Activated CD4-positive, alpha-beta T cell treated with anti-CD3 and anti-CD28 coated beads, Interleukin-2, Interleukin-6, amounts not matched to agents 100 ng/mL and 50 ng/mL, durations not matched to agents 16 hours and 8 hours (primary cell): Measurements from ENCODE around the gene THOC6.

Experiments
- DNase-seq: peaks from one replicate; pipeline ENCODE4 v3.0.0-alpha.2; 2020

Gene THOC6

DNA sequence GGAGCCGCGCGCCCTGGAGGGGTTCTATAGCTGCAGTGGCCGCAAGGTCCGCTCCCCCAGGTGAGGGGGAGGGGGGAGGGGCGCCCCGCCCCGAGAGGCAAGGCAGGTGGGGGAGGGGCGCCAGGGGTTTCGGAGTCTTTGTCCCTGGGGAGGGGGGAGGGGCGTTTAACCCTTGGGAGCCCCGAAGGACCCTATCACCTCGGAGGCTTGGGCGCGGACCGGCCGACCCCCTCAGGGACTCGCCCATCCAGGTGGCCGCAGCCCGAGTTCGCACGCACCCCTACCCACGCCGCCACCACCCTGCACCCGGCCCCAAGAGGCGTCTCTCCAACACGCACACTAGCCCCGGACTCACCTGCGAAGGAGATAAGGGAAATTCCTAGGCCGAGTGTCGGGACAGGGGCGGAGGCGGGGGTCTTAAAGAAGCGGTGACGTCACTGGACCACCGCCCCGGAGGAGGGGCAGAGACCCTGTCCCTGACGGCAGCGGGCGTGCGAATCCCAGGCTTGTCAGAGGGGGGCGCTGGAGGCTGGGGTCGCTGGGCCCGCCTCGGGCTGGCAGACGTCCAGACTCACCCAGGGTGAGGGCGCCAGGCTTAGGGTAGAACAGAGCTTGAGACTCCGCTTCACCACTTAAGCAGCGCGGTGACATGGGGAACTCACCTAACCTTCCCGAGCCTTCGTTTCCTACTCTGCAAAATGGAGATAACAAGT, 5.9 kb upstream of the THOC6 start, which contains the start of gene CLDN6:
TSS of gene CLDN6 (minus strand) at position 390 of the 713 bp plus-strand sequence. CDS start 2,162 bp downstream, outside the sequence.
- DNase-seq = peak; percentile 38

DNA sequence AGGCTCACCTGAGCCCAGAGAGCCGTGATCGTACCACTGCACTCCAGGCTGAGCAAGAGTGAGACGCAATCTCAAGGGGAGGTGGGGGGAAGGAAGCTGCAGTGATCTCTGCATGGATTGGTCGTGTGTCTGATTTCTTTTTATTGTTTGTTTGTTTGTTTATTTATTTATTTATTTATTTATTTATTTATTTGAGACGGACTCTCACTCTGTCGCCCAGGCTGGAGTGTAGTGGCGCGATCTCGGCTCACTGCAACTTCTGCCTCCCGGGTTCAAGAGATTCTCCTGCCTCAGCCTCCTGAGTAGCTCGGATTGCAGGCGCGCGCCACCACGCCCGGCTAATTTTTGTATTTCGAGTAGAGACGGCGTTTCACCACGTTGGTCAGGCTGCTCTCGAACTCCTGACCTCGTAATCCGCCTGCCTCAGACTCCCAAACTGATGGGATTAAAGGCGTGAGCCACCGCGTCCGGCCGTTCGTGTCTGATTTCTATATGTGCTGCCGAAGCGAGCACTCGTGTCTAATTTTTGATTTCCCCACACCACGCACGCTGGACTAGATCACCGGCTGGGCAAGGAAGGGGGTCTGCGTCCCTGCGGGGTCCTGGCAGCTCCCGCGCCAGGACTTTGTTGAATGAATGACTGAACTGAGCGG, 4.1 kb upstream of the THOC6 start:
- no peak for DNase-seq

DNA sequence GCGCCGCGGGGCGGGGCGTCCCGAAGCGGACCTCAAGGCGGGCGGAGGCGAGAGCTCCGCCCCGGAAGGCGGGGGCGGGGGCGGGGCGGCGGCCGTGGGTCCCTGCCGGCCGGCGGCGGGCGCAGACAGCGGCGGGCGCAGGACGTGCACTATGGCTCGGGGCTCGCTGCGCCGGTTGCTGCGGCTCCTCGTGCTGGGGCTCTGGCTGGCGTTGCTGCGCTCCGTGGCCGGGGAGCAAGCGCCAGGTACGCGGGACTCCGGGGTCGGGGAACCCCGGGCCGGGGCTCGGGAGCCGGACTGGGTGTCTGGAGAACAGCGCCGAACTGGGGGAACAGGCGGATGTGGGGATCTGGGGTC, 3.6 kb upstream of the THOC6 start, which contains the start of gene TNFRSF12A:
TSS of gene TNFRSF12A (plus strand) at position 122 of the 357 bp plus-strand sequence. CDS start at position 152, 30 bp downstream.
- peak; percentile 86 for DNase-seq

DNA sequence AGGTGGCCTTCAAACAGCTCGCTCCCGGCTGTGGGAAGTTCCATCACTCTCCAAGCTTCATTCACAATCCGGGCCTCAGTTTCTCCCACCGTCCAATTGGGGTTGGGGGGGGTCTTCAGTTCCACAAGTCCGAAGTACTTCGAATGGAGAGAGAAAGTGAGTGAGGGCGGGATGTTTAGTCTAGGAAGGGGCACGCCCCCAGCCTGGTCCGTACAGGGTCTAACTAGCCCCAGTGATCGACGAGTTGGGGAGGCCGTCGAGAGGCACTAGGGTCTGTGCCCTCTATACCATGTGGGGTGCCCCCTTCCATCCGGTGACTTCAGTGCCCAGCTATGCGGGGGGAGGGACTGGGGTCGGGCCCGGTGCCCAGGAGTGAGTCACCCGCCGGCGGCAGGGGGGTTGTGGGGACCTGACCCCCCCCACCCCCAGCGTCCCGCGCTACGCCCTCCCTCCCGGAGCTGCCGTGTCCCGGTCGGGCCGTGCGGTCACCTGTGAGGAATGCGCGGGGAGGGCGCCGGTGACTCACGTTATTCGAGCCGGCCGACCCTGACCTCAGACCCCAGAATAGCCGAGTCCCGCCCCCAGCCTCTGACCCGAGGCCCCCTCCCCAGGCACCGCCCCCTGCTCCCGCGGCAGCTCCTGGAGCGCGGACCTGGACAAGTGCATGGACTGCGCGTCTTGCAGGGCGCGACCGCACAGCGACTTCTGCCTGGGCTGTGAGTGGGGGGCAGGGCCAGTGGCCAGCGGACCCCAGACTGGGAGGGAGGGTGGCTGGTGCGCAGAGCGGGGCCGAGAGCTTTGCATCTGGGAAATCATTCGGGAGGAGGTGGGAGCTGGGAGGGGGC, 3.0 kb upstream of the THOC6 start:
- peak; percentile 38 for DNase-seq

DNA sequence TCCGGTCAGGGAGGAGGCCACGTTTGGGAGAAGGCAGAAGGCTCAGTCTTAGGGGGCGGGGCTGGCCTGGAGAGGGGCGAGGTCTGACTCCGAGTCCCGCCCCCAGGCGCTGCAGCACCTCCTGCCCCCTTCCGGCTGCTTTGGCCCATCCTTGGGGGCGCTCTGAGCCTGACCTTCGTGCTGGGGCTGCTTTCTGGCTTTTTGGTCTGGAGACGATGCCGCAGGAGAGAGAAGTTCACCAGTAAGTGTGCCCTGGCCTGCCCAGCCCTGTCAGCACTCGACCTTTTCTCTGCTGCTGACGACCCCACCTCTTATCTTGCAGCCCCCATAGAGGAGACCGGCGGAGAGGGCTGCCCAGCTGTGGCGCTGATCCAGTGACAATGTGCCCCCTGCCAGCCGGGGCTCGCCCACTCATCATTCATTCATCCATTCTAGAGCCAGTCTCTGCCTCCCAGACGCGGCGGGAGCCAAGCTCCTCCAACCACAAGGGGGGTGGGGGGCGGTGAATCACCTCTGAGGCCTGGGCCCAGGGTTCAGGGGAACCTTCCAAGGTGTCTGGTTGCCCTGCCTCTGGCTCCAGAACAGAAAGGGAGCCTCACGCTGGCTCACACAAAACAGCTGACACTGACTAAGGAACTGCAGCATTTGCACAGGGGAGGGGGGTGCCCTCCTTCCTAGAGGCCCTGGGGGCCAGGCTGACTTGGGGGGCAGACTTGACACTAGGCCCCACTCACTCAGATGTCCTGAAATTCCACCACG, 2.2 kb upstream of the THOC6 start:
- DNase-seq = peak; percentile 81

DNA sequence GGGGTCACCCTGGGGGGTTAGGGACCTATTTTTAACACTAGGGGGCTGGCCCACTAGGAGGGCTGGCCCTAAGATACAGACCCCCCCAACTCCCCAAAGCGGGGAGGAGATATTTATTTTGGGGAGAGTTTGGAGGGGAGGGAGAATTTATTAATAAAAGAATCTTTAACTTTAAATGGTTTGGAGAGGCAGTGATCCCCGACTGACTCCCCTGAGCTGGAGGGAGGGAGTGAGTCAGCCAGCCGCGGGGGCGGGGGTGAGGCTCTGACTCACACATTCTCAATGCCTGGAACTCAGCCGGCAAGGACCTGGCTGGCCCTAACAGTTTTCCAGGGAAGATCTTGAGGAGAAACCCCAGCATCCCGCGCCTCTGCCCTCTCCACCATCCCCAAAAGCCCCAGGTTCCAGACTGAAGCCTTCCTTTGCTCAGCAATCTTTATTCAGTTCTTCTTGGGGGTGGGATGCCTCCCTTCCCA, 1.6 kb upstream of the THOC6 start:
- peak; percentile 89 for DNase-seq

DNA sequence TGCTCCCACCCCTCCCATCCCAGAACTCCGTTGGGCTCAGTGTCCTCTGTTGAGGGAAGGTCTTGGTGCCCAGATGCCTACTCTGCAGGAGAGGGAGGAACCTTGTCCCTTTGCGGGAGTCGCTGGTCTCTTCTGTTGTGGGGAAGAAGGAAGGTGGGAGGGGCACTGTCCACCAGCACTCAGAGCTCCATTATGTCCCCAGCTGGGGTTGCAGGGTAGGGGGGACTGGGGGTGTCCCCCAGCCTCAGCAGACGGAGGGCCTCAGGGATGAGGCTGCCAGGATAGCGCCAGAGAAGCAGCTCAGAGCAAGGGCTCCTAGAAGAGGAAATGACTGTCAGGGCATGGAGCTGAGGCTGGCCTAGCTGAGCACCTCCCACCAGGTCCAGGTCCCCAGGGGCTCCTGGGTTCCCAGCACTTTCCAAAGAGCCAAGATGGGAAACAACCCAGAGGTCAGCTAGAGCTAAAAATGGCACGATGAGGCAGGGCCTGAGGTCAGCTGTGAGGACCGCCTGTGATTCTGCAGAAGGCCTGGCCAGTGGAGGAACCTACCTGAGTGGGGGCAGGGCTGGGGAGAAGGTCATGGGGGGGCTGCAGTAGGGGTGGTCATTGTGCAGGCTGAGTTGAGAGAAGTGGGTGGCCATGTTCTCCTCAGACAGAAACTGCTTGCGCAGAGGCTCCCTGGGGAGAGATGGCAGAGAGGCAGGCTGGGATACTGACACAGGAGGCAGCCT, 986 bp upstream of the THOC6 start:
- peak; percentile 33 for DNase-seq

DNA sequence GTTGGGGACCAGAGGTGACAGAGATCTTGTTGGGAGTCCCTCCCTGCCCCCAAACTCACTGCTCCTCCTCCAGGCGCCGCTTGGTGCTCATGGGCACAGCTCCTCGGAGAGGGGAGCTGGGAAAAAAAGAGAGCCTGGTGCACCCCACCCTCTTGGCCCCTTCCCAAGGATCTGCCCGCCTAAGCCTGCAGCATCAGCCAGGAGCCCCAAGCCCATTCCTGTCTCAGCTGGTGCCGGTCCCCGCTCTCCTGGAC, 493 bp upstream of the THOC6 start:
- peak; percentile 38 for DNase-seq

DNA sequence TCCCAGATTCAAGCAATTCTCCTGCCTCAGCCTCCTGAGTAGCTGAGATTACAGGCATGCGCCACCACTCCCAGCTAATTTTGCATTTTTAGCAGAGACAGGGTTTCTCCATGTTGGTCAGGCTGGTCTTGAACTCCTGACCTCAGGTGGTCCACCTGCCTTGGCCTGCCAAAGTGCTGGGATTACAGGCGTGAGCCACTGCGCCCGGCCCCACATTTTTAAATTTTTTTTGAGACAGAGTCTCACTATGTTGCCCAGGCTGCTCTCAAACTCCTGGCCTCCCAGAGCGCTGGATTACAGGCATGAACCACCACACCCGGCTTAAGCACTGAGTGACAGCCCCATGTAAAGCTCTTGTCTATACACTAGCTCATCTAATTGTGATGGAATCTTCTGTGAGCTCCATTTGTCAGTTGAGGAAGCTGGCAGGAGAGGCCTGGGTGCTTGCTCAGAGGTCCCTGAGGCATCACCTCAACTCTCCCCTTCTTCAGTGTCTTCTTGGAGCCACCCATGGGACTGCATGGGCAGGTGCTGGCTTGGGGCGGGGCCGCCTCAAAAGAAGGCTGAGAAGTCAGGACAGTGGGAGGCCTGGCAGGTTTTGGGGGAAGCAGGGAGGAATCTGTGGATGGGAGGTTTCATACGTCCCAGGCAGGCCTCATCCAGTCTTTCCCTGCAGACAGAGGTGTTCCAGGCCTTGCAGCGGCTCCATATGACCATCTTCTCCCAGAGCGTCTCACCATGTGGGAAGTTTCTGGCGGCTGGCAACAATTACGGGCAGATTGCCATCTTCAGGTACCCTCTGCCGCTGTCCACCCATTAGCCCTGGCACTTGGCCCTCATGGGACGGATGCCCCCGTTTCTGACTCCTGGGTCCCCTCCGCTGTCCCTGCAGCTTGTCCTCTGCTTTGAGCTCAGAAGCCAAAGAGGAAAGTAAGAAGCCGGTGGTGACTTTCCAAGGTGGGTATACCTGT, 1.5 kb downstream of the THOC6 start:
- no peak for DNase-seq

DNA sequence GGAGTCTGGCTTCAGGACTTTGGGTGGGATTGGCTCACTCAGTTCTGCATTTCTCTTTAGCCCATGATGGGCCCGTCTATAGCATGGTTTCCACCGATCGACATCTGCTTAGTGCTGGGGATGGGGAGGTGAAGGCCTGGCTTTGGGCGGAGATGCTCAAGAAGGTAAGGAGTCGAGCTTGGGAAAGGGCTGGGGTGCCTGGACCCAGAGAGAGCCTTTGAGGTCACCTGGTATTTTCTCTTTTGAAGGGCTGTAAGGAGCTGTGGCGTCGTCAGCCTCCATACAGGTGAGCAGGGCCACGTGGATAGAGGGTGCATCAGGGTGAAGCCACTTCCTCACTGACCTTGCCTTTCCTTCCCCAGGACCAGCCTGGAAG, 2.2 kb downstream of the THOC6 start:
- DNase-seq = no peak

DNA sequence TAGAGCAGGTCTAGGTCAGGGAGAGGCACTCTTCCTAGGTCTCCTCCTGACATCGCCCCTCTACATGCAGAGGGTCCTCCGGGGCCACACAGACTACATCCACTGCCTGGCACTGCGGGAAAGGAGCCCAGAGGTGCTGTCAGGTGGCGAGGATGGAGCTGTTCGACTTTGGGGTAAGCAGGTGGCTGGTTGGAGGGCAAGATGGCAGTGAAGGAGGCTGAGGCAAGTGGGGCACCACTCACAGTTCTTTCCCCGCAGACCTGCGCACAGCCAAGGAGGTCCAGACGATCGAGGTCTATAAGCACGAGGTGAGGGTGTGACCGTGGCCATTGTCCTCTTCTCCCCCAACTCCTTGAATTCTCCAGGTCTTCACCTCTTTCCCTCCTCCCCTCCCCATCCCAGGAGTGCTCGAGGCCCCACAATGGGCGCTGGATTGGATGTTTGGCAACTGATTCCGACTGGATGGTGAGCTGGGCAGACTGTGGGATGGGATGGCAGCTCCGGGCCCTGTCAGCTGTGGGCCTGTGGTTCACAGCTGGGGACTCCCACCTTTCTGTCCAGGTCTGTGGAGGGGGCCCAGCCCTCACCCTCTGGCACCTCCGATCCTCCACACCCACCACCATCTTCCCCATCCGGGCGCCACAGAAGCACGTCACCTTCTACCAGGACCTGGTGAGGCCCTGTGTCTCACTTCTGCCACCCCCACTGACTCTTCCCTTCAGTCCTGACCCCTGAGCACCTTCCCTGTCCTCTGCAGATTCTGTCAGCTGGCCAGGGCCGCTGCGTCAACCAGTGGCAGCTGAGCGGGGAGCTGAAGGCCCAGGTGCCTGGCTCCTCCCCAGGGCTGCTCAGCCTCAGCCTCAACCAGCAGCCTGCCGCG, 3.0 kb downstream of the THOC6 start:
- no peak for DNase-seq

DNA sequence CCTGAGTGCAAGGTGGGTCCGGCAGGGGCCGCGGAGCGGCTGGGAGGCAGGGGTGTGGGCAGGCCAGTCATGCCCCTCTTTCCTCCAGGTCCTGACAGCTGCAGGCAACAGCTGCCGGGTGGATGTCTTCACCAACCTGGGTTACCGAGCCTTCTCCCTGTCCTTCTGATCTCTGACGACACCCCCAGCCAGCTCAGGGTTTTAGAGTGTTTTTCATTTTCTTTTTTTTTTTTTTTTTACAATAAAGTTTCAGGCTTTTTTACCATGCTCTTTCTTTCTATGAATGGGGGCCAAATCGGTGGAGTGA, 3.6 kb downstream of the THOC6 start:
- DNase-seq = no peak

DNA sequence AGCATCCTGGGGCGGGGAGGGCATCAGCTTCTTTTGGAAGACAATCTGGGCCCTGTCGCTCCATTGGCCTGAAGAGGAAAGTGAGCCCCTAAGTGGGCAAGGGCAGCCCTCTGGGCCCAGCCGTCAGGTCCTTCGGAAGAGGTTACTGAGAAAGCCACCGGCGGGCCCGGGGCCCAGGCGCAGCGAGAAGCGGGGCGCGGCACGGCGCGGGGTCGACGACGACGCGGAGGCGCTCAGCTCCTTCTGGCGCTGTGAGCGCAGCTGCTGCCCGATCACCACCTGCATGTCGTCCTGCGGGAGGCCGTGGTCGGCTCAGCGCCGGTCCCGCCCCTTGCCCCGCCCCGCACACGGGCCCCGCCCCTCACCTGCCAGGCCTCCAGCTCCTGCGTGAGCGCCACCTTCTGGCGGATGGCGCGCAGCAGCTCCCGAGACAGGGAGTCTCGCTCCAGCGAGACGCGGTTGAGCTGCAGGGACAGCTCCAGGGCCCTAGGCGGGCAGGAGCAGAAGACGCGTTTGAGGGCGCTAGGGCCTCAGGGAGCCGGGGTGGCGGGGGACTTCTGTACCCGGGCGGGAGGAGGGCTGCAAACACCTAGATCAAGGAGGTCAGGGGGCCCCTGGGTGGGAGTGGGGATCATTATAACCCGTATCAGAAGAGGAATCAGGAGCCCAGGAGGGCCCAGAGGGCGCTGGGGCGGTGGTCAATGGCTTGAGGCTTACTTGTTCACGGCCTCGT, 4.3 kb downstream of the THOC6 start:
- peak; percentile 95 for DNase-seq

DNA sequence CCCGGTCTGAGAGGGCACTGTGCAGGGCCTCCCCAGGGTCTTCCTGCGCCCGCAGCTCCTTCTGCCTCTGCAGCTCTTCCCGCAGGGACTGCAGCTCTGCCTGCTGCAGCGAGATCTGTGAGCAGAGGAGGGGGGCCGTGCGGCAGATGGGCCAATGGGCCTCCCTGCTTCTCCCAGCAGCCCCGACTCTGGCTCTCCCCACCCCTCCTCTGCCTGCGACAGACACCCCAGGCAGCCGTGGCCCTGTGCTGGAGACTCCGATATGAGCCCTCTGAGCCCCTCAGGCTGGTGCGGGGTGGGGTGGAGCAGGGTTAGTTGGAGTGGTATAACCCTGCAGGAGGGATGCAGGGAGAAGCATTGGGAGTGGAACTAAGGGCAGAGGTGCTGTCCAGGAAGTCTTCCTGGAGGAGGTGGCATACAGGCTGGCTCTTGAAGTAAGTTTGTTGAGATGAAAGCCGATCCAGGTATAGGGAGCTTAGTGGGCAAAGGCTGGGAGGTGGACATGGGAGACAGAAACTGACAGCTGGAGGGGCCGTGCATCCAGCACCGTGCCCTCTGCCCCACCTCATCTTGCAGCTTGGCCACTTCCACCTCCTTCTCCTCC, 5.0 kb downstream of the THOC6 start:
- DNase-seq = no peak

DNA sequence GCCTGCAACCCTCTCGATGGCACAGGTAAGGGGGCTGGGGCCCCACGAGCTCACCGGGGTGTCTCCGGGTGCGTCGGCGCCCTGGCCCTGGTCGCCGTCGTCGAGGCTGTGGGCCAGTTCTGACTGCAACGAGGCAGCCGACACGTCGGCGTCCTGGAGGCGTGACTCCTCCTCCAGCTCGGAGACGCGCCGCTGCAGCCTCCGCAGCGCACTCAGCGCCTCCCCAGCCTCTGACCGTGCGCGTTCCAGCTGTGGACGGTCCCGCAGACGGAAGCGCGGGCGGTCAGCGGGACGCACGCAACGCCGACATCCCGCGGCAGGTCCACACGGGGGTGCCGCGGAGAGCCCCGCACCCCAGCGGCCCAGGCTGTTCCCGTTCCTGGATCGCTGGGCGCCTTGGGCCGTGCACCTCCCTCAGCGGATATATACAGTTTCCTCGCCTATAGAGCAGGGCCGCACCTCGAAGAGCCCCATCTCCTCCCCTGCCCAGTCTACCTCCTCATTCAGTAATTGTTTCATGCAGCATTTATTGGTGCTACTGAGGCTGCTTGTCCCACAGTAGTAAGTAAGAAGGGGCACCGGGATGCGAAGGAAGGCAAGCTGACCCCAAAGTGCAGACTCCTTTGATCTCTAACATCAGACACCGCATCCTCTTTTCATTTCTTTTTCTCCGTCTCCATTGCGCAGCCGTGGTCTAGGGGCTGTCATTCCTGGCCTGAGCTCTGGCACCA, 5.8 kb downstream of the THOC6 start:
- peak; percentile 71 for DNase-seq

DNA sequence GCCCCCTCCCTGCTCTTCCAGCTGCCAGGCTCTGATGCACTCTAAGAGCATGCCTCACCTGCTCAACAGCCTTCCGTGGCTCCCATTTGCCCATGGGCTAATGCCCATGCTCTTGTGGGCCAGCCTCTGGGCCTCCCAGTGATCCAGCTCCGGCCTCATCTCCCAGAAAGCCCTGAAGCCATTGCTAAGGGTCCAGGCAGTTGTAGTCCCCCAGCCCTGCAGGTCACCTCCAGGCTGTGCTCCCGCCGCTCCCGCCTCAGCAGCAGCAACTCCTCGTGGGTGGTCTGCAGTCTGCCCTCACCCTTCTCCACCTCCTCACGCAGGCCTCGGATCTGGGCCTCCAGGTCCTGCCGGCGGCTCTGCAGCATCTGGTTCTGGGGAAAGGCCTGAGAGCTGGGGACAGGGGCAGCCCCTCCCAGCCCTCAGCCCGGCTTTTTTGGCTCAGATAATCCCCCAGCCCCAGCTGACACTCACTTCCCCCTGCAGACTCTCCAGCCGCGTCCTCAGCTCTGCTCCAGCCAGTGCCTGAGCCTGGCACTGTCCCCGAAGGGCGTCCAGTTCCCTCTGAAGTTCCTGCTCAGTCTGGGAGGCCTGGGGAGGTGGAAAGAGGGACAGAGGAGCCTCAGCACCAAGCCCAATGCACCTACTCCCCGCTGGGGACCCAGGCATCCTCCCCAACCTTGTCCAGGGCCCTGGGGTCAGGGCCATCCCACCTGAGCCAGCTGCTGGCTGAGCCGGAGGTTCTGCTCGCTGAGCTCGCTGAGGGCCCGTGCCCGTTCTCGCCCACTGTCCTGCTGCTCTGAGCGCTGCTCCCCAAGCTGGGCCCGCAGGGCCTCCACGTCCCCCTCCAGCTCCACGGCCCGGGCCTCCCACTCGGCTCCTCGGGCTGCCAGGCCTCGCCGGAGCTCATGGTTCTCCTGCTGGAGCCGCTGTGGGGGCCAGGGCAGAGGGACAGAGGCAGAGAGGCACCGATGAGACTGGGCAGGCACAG, 6.7 kb downstream of the THOC6 start:
- no peak for DNase-seq

DNA sequence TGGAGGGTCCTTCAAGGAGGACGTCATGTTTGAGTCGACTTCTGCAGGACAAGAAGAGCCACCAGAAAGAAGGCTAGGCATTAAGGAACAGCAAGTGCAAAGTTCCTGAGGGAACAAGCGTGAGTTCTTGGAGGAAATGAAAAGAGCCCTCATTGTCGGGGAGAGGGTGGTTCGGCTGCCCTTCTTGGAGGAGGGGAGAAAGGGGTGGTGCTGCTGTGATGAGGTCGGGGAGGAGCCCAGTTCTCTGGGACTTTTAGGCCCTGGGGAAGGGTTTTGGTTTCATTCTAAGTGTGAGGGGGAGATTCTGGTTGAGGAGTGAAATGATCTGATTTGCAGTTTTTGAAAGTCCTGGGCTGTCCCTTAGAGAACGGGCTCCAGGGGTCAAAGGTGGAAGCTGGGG, 8.8 kb downstream of the THOC6 start:
- DNase-seq = peak; percentile 37
